ENCODE results near the gene WDR64. TPM values are rescaled to one million over a fixed set of nuclear protein-coding genes. Genes with fewer than 3 reads are reported as not detected.

The WDR64 gene
- total RNA-seq, 1 donor = not detected

GRCh38 chr1:241666419-241666818, 14.3 kb downstream of the WDR64 start:
- Histone ChIP-seq H3K4me1 (ENCODE audit: insufficient read depth, low read length) (no peaks in the 10 kb centered on the region), H3K4me3 (ENCODE audit: insufficient read depth, low read length) (no peak overlapping the region), H3K79me2 (ENCODE audit: insufficient read depth, low read length) (no peaks in the 10 kb centered on the region), H3K4me2 (ENCODE audit: insufficient read depth, low read length) (no peak overlapping the region), H2AFZ (ENCODE audit: low read length) (no peak overlapping the region), H3K9me3 (ENCODE audit: low read depth, low read length) (no peaks in the 10 kb centered on the region), H3K27me3 (ENCODE audit: insufficient read depth, low read length) (no peaks in the 10 kb centered on the region), H4K20me1 (ENCODE audit: insufficient read depth, low read length) (no peaks in the 10 kb centered on the region), H3K27ac (ENCODE audit: low read depth, low read length) (no peak overlapping the region), H3K36me3 (ENCODE audit: insufficient read depth, low read length) (no peaks in the 10 kb centered on the region)
- DNase-seq (ENCODE audit: insufficient read length, low spot score, missing footprints) = no peak
- no peak for TF ChIP-seq CTCF (IDR thresholded peaks at IDR 0.05; ENCODE audit: extremely low read depth, low read depth, low read length)

GRCh38 chr1:241672301-241672700, 20.2 kb downstream of the WDR64 start:
- Histone ChIP-seq H3K27me3 (ENCODE audit: insufficient read depth, low read length) (no peaks in the 10 kb centered on the region), H2AFZ (ENCODE audit: low read length) (no peak overlapping the region), H3K36me3 (ENCODE audit: insufficient read depth, low read length) (no peaks in the 10 kb centered on the region), H3K27ac (ENCODE audit: low read depth, low read length) (no peak overlapping the region), H4K20me1 (ENCODE audit: insufficient read depth, low read length) (no peaks in the 10 kb centered on the region), H3K4me1 (ENCODE audit: insufficient read depth, low read length) (no peaks in the 10 kb centered on the region), H3K9me3 (ENCODE audit: low read depth, low read length) (no peaks in the 10 kb centered on the region), H3K4me2 (ENCODE audit: insufficient read depth, low read length) (no peak overlapping the region), H3K4me3 (ENCODE audit: insufficient read depth, low read length) (no peak overlapping the region), H3K79me2 (ENCODE audit: insufficient read depth, low read length) (no peaks in the 10 kb centered on the region)
- DNase-seq (ENCODE audit: insufficient read length, low spot score, missing footprints) = no peak
- TF ChIP-seq CTCF (IDR thresholded peaks at IDR 0.05; ENCODE audit: extremely low read depth, low read depth, low read length) = no peak

- H3K27me3 ChIP-seq (ENCODE audit: insufficient read depth, low read length) = no peaks in the 10 kb centered on the region
- no peaks in the 10 kb centered on the region for H3K9me3 ChIP-seq (ENCODE audit: low read depth, low read length)
- H4K20me1 ChIP-seq (ENCODE audit: insufficient read depth, low read length) = no peaks in the 10 kb centered on the region
- no peaks in the 10 kb centered on the region for H3K4me1 ChIP-seq (ENCODE audit: insufficient read depth, low read length)
- H3K4me3 ChIP-seq (ENCODE audit: insufficient read depth, low read length) = no peak overlapping the region
- no peak for DNase-seq (ENCODE audit: insufficient read length, low spot score, missing footprints)
- TF ChIP-seq CTCF (IDR thresholded peaks at IDR 0.05; ENCODE audit: extremely low read depth, low read depth, low read length) = no peak
- no peaks in the 10 kb centered on the region for H3K36me3 ChIP-seq (ENCODE audit: insufficient read depth, low read length)
- H3K4me2 ChIP-seq (ENCODE audit: insufficient read depth, low read length) = no peak overlapping the region
- no peak overlapping the region for H3K27ac ChIP-seq (ENCODE audit: low read depth, low read length)
- H2AFZ ChIP-seq (ENCODE audit: low read length) = no peak overlapping the region
- H3K79me2 ChIP-seq (ENCODE audit: insufficient read depth, low read length) = no peaks in the 10 kb centered on the region
These were observed 22.8 kb downstream of the WDR64 start for GRCh38 chr1:241674805-241675384.

- DNase-seq (ENCODE audit: insufficient read length, low spot score, missing footprints) = no peak
- Histone ChIP-seq H3K4me2 (ENCODE audit: insufficient read depth, low read length) (no peak overlapping the region), H3K9me3 (ENCODE audit: low read depth, low read length) (no peaks in the 10 kb centered on the region), H2AFZ (ENCODE audit: low read length) (no peak overlapping the region), H3K27me3 (ENCODE audit: insufficient read depth, low read length) (no peaks in the 10 kb centered on the region), H3K4me1 (ENCODE audit: insufficient read depth, low read length) (no peaks in the 10 kb centered on the region), H4K20me1 (ENCODE audit: insufficient read depth, low read length) (no peaks in the 10 kb centered on the region), H3K4me3 (ENCODE audit: insufficient read depth, low read length) (no peak overlapping the region), H3K27ac (ENCODE audit: low read depth, low read length) (no peak overlapping the region), H3K79me2 (ENCODE audit: insufficient read depth, low read length) (no peaks in the 10 kb centered on the region), H3K36me3 (ENCODE audit: insufficient read depth, low read length) (no peaks in the 10 kb centered on the region)
- TF ChIP-seq CTCF (IDR thresholded peaks at IDR 0.05; ENCODE audit: extremely low read depth, low read depth, low read length) = no peak
These were observed 23.9 kb downstream of the WDR64 start for GRCh38 chr1:241675983-241676382.
